HepG2 (cell line): ENCODE data around the gene BCL2L13. TPM values are rescaled to one million over a fixed set of nuclear protein-coding genes. Genes with fewer than 3 reads are reported as not detected.

Source experiments
- ATAC-seq: fragments of 200-7000 bp; cut with Tn5 transposase; 3 replicates; pipeline ENCODE4 v1.9.1; 2020; ENCODE audit warnings: mild to moderate bottlenecking, moderate library complexity
- BruUV-seq: library from RNA; stranded (reverse); fragments of 400-500 nt; replicated peaks from 2 replicates; lab custom pipeline; 2021; lab: Mats Ljungman, UMichigan
- CTCF ChIA-PET: fragments of 300-600 bp; formaldehyde crosslinking; extraction: SDS; loops from one replicate; lab custom pipeline; 2021; ENCODE audit warnings: low total read pairs, inconsistent platforms, low intra/inter-chr PET ratio; lab: Yijun Ruan, JAX
- POLR2A ChIA-PET: fragments of 350-600 bp; sonication (Branson Sonifier 250); formaldehyde crosslinking; loops from one replicate; lab custom pipeline; 2020; ENCODE audit warnings: antibody characterized with exemption, inconsistent platforms; lab: Yijun Ruan, JAX
- DNase-seq: peaks from one replicate; pipeline ENCODE4 v3.0.0-alpha.2; 2015; ENCODE audit warnings: low spot score
- FAIRE-seq: peaks from 3 replicates; lab custom pipeline; 2011; peaks lifted over from hg19 to GRCh38; lab: Jason Lieb, UNC
- H2AFZ ChIP-seq: one replicate; pipeline ENCODE4 v1.6.1; 2011; ENCODE audit warnings: low read length, inconsistent platforms
- H3K27ac ChIP-seq: fragments of 300-600 bp; 3 replicates; pipeline ENCODE4 v1.8.0; 2011; ENCODE audit warnings: mixed run types, mild to moderate bottlenecking, mixed read lengths, low read length, inconsistent platforms; ENCODE audit not compliant: insufficient read depth; ENCODE audit errors: extremely low read length
- H3K27me3 ChIP-seq, 2 experiments: fragments of 200-600 bp in 1 of 2; 2 replicates in 1 of 2; 3 replicates in 1 of 2; pipeline versions ENCODE4 v1.6.0 to v1.8.0; 2011; ENCODE audit warnings: low read length in 2 of 2, mild to moderate bottlenecking in 2 of 2, moderate library complexity in 2 of 2, inconsistent platforms in 1 of 2; ENCODE audit not compliant: insufficient read depth in 2 of 2, control insufficient read depth in 1 of 2
- H3K36me3 ChIP-seq, 2 experiments: fragments of 200-600 bp in 1 of 2; replicated peaks in 1 of 2; 2 replicates in 1 of 2; 3 replicates in 1 of 2; pipeline versions ENCODE4 v1.5.1 to v1.8.0; 2011; ENCODE audit warnings: low read length in 2 of 2, inconsistent platforms in 1 of 2; ENCODE audit not compliant: insufficient read depth in 2 of 2, control insufficient read depth in 1 of 2
- H3K4me1 ChIP-seq: 2 replicates; pipeline ENCODE4 v1.5.1; 2012; ENCODE audit warnings: low read length, inconsistent platforms; ENCODE audit not compliant: insufficient read depth
- H3K4me2 ChIP-seq: 2 replicates; pipeline ENCODE4 v1.6.0; 2011; ENCODE audit warnings: low read depth, low read length, inconsistent platforms
- H3K4me3 ChIP-seq, 3 experiments: fragments of 200-600 bp in 1 of 3; sonication (generic), shearing (Covaris generic) in 1 of 3; replicated peaks in 1 of 3; 2 replicates each; pipeline ENCODE4 v1.5.1; 2011 to 2016; ENCODE audit warnings: low read length in 3 of 3, inconsistent platforms in 2 of 3, low read depth in 2 of 3, mild to moderate bottlenecking in 2 of 3, control low read depth in 1 of 3, mixed read lengths in 1 of 3; ENCODE audit not compliant: insufficient read depth in 1 of 3
- H3K79me2 ChIP-seq: one replicate; pipeline ENCODE4 v1.6.1; 2011; ENCODE audit warnings: low read length, inconsistent platforms; ENCODE audit not compliant: insufficient read depth
- H3K9ac ChIP-seq: 2 replicates; pipeline ENCODE4 v1.6.0; 2011; ENCODE audit warnings: mild to moderate bottlenecking, low read depth, low read length, inconsistent platforms; ENCODE audit not compliant: insufficient read depth
- H3K9me3 ChIP-seq: 2 replicates; pipeline ENCODE4 v1.5.1; 2012; ENCODE audit warnings: mild to moderate bottlenecking, low read length
- H4K20me1 ChIP-seq: 2 replicates; pipeline ENCODE4 v1.6.0; 2011; ENCODE audit warnings: inconsistent platforms, mild to moderate bottlenecking, low read length, moderate library complexity; ENCODE audit not compliant: insufficient read depth
- CAMTA2 ChIP-seq: sonication (generic); formaldehyde crosslinking; IDR thresholded peaks from 2 replicates; pipeline ENCODE4 v1.4.0; 2020; ENCODE audit warnings: mild to moderate bottlenecking, missing genetic modification reagents, borderline replicate concordance
- HIC2 ChIP-seq: sonication (generic); formaldehyde crosslinking; IDR thresholded peaks from 2 replicates; pipeline ENCODE4 v1.9.0; 2022; ENCODE audit warnings: low read depth, missing genetic modification reagents
- HNF4A ChIP-seq: sonication (generic); formaldehyde crosslinking; IDR thresholded peaks from 2 replicates; pipeline ENCODE4 v1.4.0; 2020; ENCODE audit warnings: missing genetic modification reagents
- HNF4G ChIP-seq, 2 experiments: sonication (generic) in 1 of 2; formaldehyde crosslinking in 1 of 2; IDR thresholded peaks; 2 replicates each; pipeline versions ENCODE4 v1.4.0 to v1.6.1; 2011 to 2020; ENCODE audit warnings: borderline replicate concordance in 2 of 2, low read depth in 2 of 2, mild to moderate bottlenecking in 2 of 2, low read length in 1 of 2, missing genetic modification reagents in 1 of 2, moderate library complexity in 1 of 2
- RXRA ChIP-seq: sonication (generic); formaldehyde crosslinking; IDR thresholded peaks from 2 replicates; pipeline ENCODE4 v1.5.1; 2020; ENCODE audit warnings: missing genetic modification reagents
- ZHX2 ChIP-seq, 2 experiments: sonication (generic) in 1 of 2; formaldehyde crosslinking in 1 of 2; IDR thresholded peaks; 2 replicates each; pipeline versions ENCODE4 v1.6.1 to v1.9.0; 2014 to 2022; ENCODE audit warnings: antibody characterized with exemption in 1 of 2, borderline replicate concordance in 1 of 2, inconsistent platforms in 1 of 2, low read depth in 1 of 2, missing genetic modification reagents in 1 of 2
- ZMYM2 ChIP-seq: sonication (generic); formaldehyde crosslinking; IDR thresholded peaks from 2 replicates; pipeline ENCODE4 v1.8.0; 2022; ENCODE audit warnings: mild to moderate bottlenecking, missing genetic modification reagents
- ZMYM4 ChIP-seq: sonication (generic); formaldehyde crosslinking; IDR thresholded peaks from 2 replicates; pipeline ENCODE4 v1.8.1; 2023; ENCODE audit warnings: mild to moderate bottlenecking, missing genetic modification reagents
- ZNF280B ChIP-seq: sonication (generic); formaldehyde crosslinking; IDR thresholded peaks from 2 replicates; pipeline ENCODE4 v1.5.0; 2020; ENCODE audit warnings: missing genetic modification reagents, mild to moderate bottlenecking, borderline replicate concordance
- ZNF788 ChIP-seq: sonication (generic); formaldehyde crosslinking; IDR thresholded peaks from 2 replicates; pipeline ENCODE4 v1.5.0; 2020; ENCODE audit warnings: mild to moderate bottlenecking, missing genetic modification reagents, borderline replicate concordance
- WGBS: methylation state at CpG from one replicate; pipeline ENCODE4 v1.1.6; 2017; ENCODE audit warnings: low lambda C conversion rate; 5-methylcytosine and 5-hydroxymethylcytosine counted together
- in situ Hi-C: cut with HindIII; loops from 2 replicates; pipeline ENCODE4 v1.10.0; 2017; ENCODE audit warnings: low pct_unique_long_range_greater_than_20kb; ENCODE audit not compliant: extremely low pct_ligation_motif_present
- intact Hi-C: fragments of 100-400 bp; cut with micrococcal nuclease; formaldehyde crosslinking; loops from one replicate; pipeline ENCODE4 v1.10.0; 2022; ENCODE audit not compliant: unreplicated experiment
- polyA plus RNA-seq, 8 experiments: library from polyadenylated mRNA; depleted of rRNA in 3 of 8; stranded (reverse) in 7 of 8; unstranded in 1 of 8; fragments of >200 nt; fragmentation: Illumina TruSeq in 4 of 8; extraction: Trizol in 4 of 8; gene quantifications; 2 replicates each; pipeline versions ENCODE4 v1.2.1 to v1.2.3, GENCODE V29; 2011 to 2016; ENCODE audit warnings: low read depth in 4 of 8, missing spikeins in 1 of 8, mixed read lengths in 1 of 8; ENCODE audit not compliant: insufficient read depth in 1 of 8
- total RNA-seq, 5 experiments: library from RNA; depleted of rRNA; stranded (reverse); fragments of >200 nt; fragmentation: Illumina TruSeq; extraction: Trizol; gene quantifications; 2 replicates each; pipeline ENCODE4 v1.2.3, GENCODE V29; 2016; ENCODE audit warnings: low read depth in 1 of 5

The BCL2L13 gene
- total and polyA plus RNA-seq, 2 of the 13 experiments (the other 11 are each of a cell fraction or from before 2014, with no cell fraction given) = 13.5 to 14.6 TPM

- no peak overlapping the region for H3K4me3 ChIP-seq
- POLR2A ChIA-PET = interaction anchor here (1.4 kb wide), 1 partner anchor 25 kb away, joined by 4 read pairs; no protein-coding TSS in a partner anchor
- in situ Hi-C loops (loop anchor here (5.0 kb wide), 1 partner anchor 33 kb away; no protein-coding TSS in a partner anchor), intact Hi-C loops (no loop called here)
- H4K20me1 ChIP-seq = no peaks in the 10 kb centered on the region
- no peak overlapping the region for H2AFZ ChIP-seq
- H3K36me3 ChIP-seq = peaks cover 16 to 32% of the 10 kb centered on the region in 2 experiments
- ATAC-seq = peak; percentile 72
- H3K9me3 ChIP-seq = 0 out of 2 replicates have a peak, but pooled peaks cover 9% of the 10 kb centered on the region
- DNase-seq = peak; percentile 15
- H3K27ac ChIP-seq = peak overlapping the region; percentile 22
- no peaks in the 10 kb centered on the region; a peak in 1 of 5 replicates for H3K27me3 ChIP-seq
- CTCF ChIA-PET = no interaction called here
- H3K4me2 ChIP-seq = no peak overlapping the region
- H3K4me1 ChIP-seq = peaks cover 18% of the 10 kb centered on the region
- no peaks in the 10 kb centered on the region for H3K79me2 ChIP-seq
- WGBS = 60% methylated on average over 4 of the region's 6 CpGs
- FAIRE-seq = no peak
- no peak overlapping the region for H3K9ac ChIP-seq
- no TSS peak for BruUV-seq
- TF ChIP-seq RXRA (0 out of 2 replicates have a peak, but pooled peaks have one; percentile 31), HNF4G (IDR thresholded peaks at IDR 0.05; ENCODE audit: borderline replicate concordance, low read depth, low read length) (peak; percentile 64), HNF4G (CRISPR knock-in tag; IDR thresholded peaks at IDR 0.05; ENCODE audit: borderline replicate concordance, low read depth) (no peak), HNF4A (CRISPR knock-in tag) (peak; percentile 82), ZNF280B (CRISPR knock-in tag) (0 out of 2 replicates have a peak, but pooled peaks have one; percentile 23), CAMTA2 (CRISPR knock-in tag) (no peak), ZMYM4 (CRISPR knock-in tag) (0 out of 2 replicates have a peak, but pooled peaks have one; percentile 25), ZMYM2 (CRISPR knock-in tag) (0 out of 2 replicates have a peak, but pooled peaks have one; percentile 37), ZNF788 (CRISPR knock-in tag) (0 out of 2 replicates have a peak, but pooled peaks have one; percentile 38), HIC2 (CRISPR knock-in tag) (no peak), ZHX2 (IDR thresholded peaks at IDR 0.05; ENCODE audit: low read depth) (no peak), ZHX2 (CRISPR knock-in tag; IDR thresholded peaks at IDR 0.05; ENCODE audit: borderline replicate concordance) (no peak)
Measured at GRCh38 chr22:17664414-17665055, 26.0 kb downstream of the BCL2L13 start.
